ENCODE results near the gene SLC7A11.

DNA sequence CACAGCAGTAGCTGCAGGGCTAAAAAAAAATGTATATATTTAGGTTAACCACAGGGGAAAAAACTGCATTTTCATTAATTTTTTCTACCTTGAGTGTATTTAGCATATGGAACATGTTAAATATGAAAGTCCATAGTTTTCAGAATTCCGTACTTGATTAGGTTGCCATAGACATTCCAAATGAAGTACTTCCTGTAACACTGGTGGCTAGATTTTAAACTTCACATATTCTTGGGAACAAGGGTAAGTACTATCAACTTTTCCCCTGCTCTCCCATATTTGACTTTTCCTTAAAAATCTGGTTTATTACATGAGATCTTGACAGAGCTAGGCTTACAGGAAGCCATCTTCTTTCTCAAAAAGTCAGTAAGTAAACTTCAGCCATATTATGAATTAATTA lies 9.8 kb downstream of the SLC7A11 start:
- TF ChIP-seq ATF7 (IDR thresholded peaks at IDR 0.05; ENCODE audit: low read depth) (no peak), JUNB (IDR thresholded peaks at IDR 0.05) (no peak), MTA2 (IDR thresholded peaks at IDR 0.05; ENCODE audit: low read depth) (no peak), CTCF (IDR thresholded peaks at IDR 0.05 in 2 of 3, conservative IDR thresholded peaks at IDR 0.05 in 1 of 3; ENCODE audit: control insufficient read depth in 2 of 3, extremely low read depth in 1 of 3, insufficient read depth in 1 of 3, low read depth in 3 of 3, low read length in 3 of 3) (no peak), POLR2AphosphoS5 (IDR thresholded peaks at IDR 0.05; ENCODE audit: low read length) (no peak), FOXM1 (IDR thresholded peaks at IDR 0.05; ENCODE audit: low read depth, low read length) (no peak), JUND (IDR thresholded peaks at IDR 0.05; ENCODE audit: low read depth, low read length) (no peak), ZSCAN29 (IDR thresholded peaks at IDR 0.05) (no peak)
